Memory B cell (primary cell): ENCODE data around the gene MOAP1.
"Not testable (repeated sequence)": the region's sequence is repeated elsewhere in the genome, so short reads cannot be mapped to it uniquely, and the experiment has no call there.

Source experiments
- ATAC-seq: fragments of 150-1000 bp; cut with Tn5 transposase; 2 replicates; pipeline ENCODE4 v1.10.0; 2021; ENCODE audit warnings: low read depth, mild to moderate bottlenecking, moderate library complexity
- DNase-seq, 2 donors: peaks; one replicate each; pipeline ENCODE4 v3.0.0; 2022; ENCODE audit warnings: low spot score in 2 of 2
- H3K27ac Mint-ChIP-seq: one replicate; pipeline ENCODE4 v1.8.0; 2022; ENCODE audit warnings: mild to moderate bottlenecking, moderate library complexity, mixed read lengths
- H3K27me3 Mint-ChIP-seq: one replicate; pipeline ENCODE4 v1.8.0; 2022; ENCODE audit warnings: mixed read lengths
- H3K36me3 Mint-ChIP-seq: one replicate; pipeline ENCODE4 v1.8.0; 2022; ENCODE audit warnings: mild to moderate bottlenecking, mixed read lengths
- H3K4me1 Mint-ChIP-seq: one replicate; pipeline ENCODE4 v1.8.0; 2022; ENCODE audit warnings: mixed read lengths
- H3K4me3 Mint-ChIP-seq: one replicate; pipeline ENCODE4 v1.8.0; 2022; ENCODE audit warnings: mild to moderate bottlenecking, moderate library complexity, mixed read lengths
- H3K9me3 Mint-ChIP-seq: one replicate; pipeline ENCODE4 v1.8.0; 2022; ENCODE audit warnings: mixed read lengths

The MOAP1 gene, protein sequence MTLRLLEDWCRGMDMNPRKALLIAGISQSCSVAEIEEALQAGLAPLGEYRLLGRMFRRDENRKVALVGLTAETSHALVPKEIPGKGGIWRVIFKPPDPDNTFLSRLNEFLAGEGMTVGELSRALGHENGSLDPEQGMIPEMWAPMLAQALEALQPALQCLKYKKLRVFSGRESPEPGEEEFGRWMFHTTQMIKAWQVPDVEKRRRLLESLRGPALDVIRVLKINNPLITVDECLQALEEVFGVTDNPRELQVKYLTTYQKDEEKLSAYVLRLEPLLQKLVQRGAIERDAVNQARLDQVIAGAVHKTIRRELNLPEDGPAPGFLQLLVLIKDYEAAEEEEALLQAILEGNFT

DNA sequence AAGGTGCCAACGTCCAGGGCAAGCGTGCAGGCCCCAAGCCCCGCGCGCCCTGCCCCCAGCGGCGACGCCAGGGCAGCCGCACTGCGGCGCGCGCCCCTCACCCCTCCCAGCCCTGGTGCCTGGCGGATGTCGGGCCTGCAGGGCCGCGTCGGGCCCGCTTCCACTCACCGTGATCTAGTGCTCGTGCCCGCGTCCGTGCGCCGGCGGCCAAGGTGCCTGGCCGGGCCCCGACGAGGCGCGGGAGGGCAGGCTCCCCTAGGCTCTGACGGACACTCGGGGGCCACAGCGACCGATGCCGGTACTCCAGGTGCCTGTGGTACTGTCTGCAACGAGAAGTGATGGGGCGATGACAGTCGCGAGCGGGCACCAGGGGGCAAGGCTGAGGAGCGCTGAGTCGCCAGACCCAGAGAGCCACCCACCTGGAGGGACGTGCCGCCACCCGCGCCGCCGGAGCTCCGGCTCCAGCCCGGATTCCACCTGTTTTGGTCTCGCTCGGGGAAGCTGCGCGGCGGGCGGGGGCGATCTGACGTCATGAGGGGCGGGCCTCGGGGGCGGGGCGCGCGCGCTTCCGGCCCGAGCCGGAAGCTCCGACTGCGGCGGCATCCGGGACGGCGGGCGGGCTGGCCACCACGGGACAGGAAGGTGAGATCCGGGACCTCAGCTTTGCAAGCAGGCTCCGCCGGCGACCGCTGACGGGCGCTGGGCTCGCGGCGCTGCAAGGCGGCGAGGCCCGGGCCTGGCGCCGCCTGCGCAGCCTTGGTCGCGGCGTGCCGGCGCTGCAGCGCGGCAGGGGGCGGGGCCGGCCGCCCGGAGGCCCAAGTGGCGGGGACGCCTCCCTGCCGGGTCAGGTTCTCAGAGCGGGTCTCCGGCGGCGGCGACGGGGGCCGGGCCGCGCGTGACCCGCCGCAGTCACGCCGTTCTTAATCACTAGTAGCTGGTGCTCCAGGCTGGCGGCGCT lies at the start of gene MOAP1, which contains the start of gene LYSET:
MOAP1 (minus strand) TSS at position 507 of the 958 bp plus-strand sequence. CDS start 655 bp downstream, outside the sequence.
LYSET (plus strand) TSS at position 927 of the 958 bp plus-strand sequence. CDS start 89 bp downstream, outside the sequence.
- H3K36me3 Mint-ChIP-seq = peaks cover 9% of the 10 kb centered on the region
- peaks cover 26% of the 10 kb centered on the region for H3K4me1 Mint-ChIP-seq
- H3K27ac Mint-ChIP-seq = peak within 1 kb of the TSS; percentile 94
- no peaks in the 10 kb centered on the region for H3K27me3 Mint-ChIP-seq
- DNase-seq = peak; percentile 82 to 84
- no peaks in the 10 kb centered on the region for H3K9me3 Mint-ChIP-seq
- H3K4me3 Mint-ChIP-seq = peak within 1 kb of the TSS; percentile 96
- peak; percentile 84 for ATAC-seq

DNA sequence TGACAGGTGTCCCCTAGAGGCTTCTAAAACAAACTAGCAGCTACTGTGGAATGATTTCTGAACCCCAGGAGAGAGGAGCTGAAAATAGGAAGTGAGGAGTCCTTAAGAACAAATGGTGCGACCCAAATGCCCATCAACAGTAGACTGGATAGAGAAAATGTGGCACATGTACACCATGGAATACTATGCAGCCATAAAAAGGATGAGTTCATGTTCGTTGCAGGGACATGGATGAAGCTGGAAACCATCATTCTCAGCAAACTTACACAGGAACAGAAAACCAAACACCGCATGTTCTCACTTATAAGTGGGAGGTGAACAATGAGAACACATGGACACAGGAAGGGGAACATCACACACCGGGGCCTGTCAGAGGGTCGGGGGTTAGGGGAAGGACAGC lies 48.4 kb upstream of the MOAP1 start:
- not testable (repeated sequence) for H3K27me3 Mint-ChIP-seq

DNA sequence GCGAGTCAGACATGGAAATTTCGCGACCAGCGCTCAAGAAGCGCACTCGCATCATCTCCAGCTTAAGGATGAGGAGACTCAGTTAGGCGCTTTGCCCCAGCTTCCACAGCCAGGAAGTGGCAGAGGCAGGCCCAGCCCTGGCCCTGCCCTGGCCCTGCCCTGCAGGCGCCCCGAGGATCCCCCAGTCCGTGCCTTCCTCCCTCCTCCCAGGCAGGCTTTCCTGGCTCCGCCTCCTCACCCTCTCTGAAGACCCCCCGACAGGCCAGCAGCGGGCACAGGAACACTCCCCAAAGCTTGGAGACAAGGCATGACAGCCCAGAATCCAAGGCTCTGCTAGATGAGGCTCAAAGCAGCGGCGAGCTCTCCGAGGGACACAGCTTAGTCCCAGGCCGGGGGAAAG lies 47.5 kb upstream of the MOAP1 start:
- no peaks in the 10 kb centered on the region for H3K9me3 Mint-ChIP-seq
- DNase-seq = no peak
- no peak for ATAC-seq
- peaks cover 15% of the 10 kb centered on the region for H3K36me3 Mint-ChIP-seq
- peaks cover 5% of the 10 kb centered on the region for H3K27me3 Mint-ChIP-seq
- no peak overlapping the region for H3K27ac Mint-ChIP-seq
- no peak overlapping the region for H3K4me3 Mint-ChIP-seq
- H3K4me1 Mint-ChIP-seq = peaks cover 12% of the 10 kb centered on the region

More for the DNA sequence above, 48.4 kb upstream of the MOAP1 start:
- peaks cover 12% of the 10 kb centered on the region for H3K4me1 Mint-ChIP-seq
- H3K27ac Mint-ChIP-seq, H3K4me3 Mint-ChIP-seq, ATAC-seq, DNase-seq, H3K36me3 Mint-ChIP-seq, H3K9me3 Mint-ChIP-seq: not testable (repeated sequence)

DNA sequence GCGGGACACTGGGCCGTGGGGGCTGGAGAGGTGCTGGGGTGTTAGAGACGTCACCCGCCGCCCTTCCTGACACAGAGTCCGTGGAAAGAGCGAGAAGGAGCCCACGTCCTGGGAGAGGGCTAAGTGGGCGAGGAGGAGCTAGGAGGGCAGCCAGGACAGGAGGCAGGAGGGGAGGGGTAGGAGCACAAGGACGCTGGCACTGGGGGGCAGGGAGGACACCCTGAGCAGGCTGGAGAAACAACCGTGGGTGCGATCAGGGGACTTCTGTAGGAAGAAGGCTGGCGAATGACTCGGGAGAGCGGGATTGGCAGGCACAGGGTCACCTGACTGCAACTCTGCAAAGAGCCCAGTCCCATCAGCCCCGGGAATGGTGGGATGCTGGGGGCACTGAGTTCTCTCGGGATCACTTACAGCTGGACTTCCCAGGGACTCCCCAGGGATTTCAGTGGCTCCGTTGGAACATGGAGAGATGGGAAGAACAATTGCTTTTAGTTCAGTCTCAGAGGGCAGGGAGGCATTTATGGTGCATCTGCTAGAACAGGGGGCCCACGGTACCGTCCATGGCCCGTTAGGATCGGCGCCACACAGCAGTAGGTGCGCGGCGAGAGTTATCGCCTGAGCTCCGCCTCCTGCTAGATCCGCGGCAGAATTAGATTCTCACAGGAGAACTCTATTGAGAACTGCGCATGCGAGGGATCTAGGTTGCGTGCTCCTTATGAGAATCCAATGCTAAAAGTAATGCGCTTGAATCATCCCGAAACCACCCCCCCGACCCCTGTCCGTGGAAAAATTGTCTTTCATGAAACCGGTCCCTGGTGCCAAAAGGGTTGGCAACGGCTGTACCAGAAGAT lies 46.7 kb upstream of the MOAP1 start:
- ATAC-seq (no peak), DNase-seq (no peak)
- Mint-ChIP-seq H3K4me1 (peaks cover 12% of the 10 kb centered on the region), H3K27me3 (peaks cover 5% of the 10 kb centered on the region), H3K27ac (no peak overlapping the region), H3K9me3 (no peaks in the 10 kb centered on the region), H3K36me3 (peaks cover 19% of the 10 kb centered on the region), H3K4me3 (peak overlapping the region; percentile 35)

DNA sequence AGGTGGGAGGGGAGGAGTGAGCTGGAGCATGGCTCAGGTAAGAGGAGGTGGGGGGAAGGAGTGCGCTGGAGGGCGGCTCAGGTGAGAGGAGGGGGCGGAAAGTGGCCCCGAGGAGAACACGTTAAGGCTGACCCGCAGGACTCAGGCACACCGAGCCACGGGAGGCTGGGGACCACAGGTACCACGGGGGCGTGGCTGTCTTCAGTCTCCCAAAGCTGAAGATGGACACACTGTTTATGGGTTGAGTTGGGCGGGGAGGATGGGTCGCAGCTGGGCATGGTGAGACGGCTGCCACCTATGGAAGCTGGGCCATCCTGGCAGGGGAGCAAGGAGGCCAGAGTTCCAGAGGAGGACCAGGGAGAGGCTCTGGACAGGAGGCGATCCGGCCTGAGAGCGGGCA lies 45.8 kb upstream of the MOAP1 start:
- DNase-seq (no peak), ATAC-seq (no peak)
- peaks cover 26% of the 10 kb centered on the region for H3K36me3 Mint-ChIP-seq
- no peak overlapping the region for H3K27ac Mint-ChIP-seq
- peaks cover 5% of the 10 kb centered on the region for H3K27me3 Mint-ChIP-seq
- H3K4me3 Mint-ChIP-seq = peak overlapping the region; percentile 35
- H3K4me1 Mint-ChIP-seq = peaks cover 12% of the 10 kb centered on the region
- no peaks in the 10 kb centered on the region for H3K9me3 Mint-ChIP-seq

DNA sequence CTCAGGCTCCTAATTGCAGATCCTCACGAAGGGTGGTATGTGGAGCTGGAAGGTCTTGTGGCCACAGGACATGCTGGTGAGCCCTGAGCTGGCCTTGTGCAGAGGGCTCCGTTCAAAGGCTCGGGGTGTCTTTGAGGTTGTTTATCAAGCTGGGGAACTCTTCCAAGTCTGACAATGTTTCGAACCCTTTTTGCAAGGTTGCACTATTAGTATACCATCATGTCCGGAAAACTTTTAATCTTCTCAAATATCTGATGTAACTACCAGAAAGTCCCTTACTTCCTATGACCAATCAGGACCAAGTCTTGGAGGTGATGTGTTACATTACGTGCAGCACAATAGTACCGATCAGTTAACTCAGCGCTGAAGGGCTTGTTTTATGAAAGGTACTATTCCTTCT lies 43.9 kb upstream of the MOAP1 start:
- Mint-ChIP-seq H3K4me1 (peaks cover 9% of the 10 kb centered on the region), H3K9me3 (no peaks in the 10 kb centered on the region), H3K27ac (no peak overlapping the region), H3K27me3 (peaks cover 5% of the 10 kb centered on the region), H3K36me3 (peaks cover 32% of the 10 kb centered on the region), H3K4me3 (no peak overlapping the region)
- no peak for ATAC-seq
- no peak for DNase-seq

DNA sequence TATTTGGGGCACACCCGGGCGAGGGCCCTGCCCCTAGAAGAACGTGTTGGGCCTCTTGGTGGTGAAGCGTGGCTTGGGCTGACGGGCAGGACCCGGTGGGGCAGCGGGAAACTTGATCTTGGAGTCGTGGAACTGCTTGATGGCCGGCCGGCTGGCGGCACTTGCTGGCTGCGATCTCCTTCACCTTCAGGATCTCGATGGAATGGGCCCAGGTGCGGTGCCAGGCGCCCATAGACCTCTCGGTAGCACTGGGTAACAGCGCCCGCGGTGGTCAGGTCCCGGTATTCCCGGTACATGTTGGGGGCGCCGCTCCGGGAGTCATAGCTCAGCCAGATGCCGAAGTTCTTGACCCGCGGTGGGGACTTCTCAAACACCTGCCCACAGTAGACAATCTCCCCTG lies 38.9 kb upstream of the MOAP1 start:
- H3K27me3 Mint-ChIP-seq = no peaks in the 10 kb centered on the region
- ATAC-seq (no peak), DNase-seq (no peak)
- H3K9me3 Mint-ChIP-seq = no peaks in the 10 kb centered on the region
- no peaks in the 10 kb centered on the region for H3K4me1 Mint-ChIP-seq
- H3K27ac Mint-ChIP-seq = no peak overlapping the region
- peaks cover 41% of the 10 kb centered on the region for H3K36me3 Mint-ChIP-seq
- H3K4me3 Mint-ChIP-seq = no peak overlapping the region

DNA sequence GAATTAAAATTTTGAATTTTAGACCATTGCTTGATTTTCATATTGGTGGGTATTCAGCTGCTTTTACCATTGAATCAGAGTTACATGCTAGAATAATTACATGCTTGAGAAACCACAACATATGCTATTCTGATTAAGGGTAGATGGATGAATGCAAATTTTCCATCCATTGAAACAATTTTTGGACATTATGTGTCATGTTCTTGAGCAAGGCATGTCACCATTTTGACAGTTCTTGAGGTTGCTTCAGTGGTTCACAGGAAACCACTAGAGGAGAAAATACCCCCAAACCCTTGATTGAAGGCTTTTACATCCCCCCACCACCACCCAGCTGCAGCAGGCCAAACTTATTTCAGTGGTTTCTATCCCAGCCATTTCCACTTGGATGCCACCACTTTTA lies 35.8 kb upstream of the MOAP1 start:
- Mint-ChIP-seq H3K4me3 (no peak overlapping the region), H3K4me1 (no peaks in the 10 kb centered on the region), H3K27ac (no peak overlapping the region), H3K27me3 (no peaks in the 10 kb centered on the region), H3K36me3 (peaks cover 33% of the 10 kb centered on the region), H3K9me3 (no peaks in the 10 kb centered on the region)
- DNase-seq (no peak), ATAC-seq (no peak)

DNA sequence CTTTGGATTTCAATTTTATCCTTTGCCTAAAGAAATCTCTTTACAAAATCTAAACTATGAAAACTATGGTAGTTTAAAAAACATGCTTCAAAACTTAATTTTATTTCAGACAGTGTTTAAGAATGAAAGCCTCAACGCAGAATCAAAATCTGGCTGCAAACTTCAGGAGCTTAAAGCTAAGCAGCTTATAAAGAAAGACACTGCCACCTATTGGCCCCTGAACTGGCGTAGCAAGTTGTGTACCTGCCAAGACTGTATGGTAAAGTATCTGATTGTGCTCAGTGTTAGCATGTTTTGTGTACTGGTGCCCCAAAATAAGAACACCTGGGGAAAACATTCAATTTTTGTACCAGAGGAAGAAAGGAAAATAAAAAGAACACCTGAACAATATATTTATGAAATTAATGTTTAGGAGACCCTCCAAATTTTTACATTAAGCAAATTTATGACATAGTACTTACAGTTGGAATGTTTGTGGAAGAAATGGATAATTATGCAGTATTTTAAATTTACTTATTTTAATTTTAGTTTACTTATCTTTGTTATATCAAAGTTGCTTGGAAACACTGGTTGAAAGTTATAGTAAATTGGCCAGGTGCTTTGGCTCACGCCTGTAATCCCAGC lies 34.5 kb upstream of the MOAP1 start:
- Mint-ChIP-seq H3K9me3 (no peaks in the 10 kb centered on the region), H3K4me3 (no peak overlapping the region), H3K36me3 (peaks cover 30% of the 10 kb centered on the region), H3K4me1 (no peaks in the 10 kb centered on the region), H3K27ac (no peak overlapping the region), H3K27me3 (no peaks in the 10 kb centered on the region)
- ATAC-seq (peak; percentile 88), DNase-seq (peak in 1 of 2 donors; percentile 32)

DNA sequence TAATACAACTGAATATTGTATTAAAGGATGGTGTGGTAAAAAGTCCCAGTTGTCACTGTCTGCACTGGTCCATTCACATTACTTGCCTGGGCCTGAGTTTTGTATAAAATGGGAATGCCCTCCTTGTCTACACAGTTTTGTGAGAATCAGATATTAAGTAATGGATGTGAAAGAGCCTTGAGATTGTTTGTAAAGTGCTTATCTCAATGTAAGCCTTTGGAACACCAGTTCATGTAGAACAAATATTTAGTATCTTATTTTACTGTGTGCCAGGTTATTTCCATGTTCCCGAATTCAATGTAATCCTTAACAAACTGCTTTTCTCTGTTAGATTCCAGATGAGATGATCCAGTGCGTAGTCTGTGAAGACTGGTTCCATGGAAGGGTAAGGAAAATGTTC lies 29.9 kb upstream of the MOAP1 start:
- Mint-ChIP-seq H3K9me3 (no peaks in the 10 kb centered on the region), H3K27ac (no peak overlapping the region), H3K27me3 (no peaks in the 10 kb centered on the region), H3K4me3 (no peak overlapping the region), H3K4me1 (peaks cover 10% of the 10 kb centered on the region), H3K36me3 (peaks cover 22% of the 10 kb centered on the region)
- DNase-seq (no peak), ATAC-seq (no peak)

DNA sequence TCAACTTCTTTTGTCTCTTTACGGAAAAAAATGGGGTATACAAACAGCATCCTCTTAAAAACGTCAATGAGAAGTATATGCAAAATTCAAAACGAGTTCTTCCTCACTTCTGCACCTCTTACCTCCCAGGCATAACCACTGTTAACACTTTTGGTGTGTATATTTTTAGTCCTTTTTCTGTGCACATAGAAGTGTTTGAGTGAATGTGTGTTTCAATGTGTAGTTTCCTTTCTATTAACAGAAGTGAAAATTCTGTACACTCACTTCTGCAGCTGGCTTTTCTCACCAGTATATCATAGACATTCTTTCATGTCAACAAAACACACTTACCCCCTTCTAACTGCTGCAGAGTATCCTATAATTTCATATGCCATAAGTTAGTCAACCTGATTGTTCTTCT lies 27.7 kb upstream of the MOAP1 start:
- Mint-ChIP-seq H3K4me3 (no peak overlapping the region), H3K36me3 (peaks cover 16% of the 10 kb centered on the region), H3K27me3 (no peaks in the 10 kb centered on the region), H3K9me3 (no peaks in the 10 kb centered on the region), H3K4me1 (peaks cover 21% of the 10 kb centered on the region), H3K27ac (peak overlapping the region; percentile 79)
- ATAC-seq (peak; percentile 49), DNase-seq (no peak)

DNA sequence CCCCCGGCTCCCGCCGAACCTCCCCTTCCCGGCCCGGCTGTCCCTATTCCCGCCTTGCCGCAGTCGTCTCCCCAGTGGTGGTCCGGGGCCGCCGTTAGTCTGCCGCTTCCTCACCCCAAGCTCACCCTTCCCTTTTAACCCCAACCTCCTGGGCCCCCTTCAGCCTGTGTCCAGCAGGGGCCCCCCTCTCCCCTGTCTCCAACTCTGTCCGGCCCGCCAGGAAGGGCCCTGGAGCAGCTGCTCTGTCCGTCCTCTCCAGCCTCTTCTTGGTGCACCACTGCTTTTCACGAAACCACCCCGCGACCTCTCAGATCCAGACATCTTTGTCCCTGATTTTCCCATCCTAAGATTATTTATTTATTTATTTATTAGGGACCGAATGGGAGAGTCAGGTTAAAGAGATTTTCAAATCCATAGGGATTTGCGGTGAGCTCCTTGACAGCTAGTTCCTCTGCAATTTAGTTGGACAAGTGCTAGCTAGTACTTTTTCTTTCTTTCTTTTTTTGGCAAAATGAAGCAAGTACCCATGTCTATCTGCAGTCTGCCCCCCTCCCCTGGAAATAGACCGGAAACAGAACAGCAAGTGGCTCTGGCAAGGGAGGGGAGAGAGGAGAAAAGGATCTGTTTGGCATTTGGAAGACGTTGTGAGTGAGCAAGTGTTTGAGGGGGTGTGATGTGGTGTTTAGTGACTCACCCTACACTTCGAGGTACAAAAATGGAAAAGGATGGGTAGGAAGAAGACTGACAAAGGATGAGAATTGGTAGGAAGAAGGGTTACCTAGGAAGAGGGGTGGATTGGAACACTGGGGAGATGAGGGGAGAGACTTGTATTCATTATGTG lies 23.0 kb upstream of the MOAP1 start:
- H3K4me1 Mint-ChIP-seq = peaks cover 37% of the 10 kb centered on the region
- H3K27ac Mint-ChIP-seq = peak overlapping the region; percentile 90
- H3K9me3 Mint-ChIP-seq = no peaks in the 10 kb centered on the region
- no peaks in the 10 kb centered on the region for H3K27me3 Mint-ChIP-seq
- peak; percentile 19 for ATAC-seq
- DNase-seq = peak in 1 of 2 donors; percentile 4
- H3K36me3 Mint-ChIP-seq = peaks cover under 1% of the 10 kb centered on the region
- peak overlapping the region; percentile 91 for H3K4me3 Mint-ChIP-seq
